Left ventricle myocardium inferior (tissue), 1 donor: Measurements from ENCODE around the gene CEP97. TPM values are rescaled to one million over a fixed set of nuclear protein-coding genes. Genes with fewer than 3 reads are reported as not detected.

Source experiments
- DNase-seq: peaks from one replicate; pipeline ENCODE4 v3.0.0-alpha.2; 2020
- H3K27ac ChIP-seq: fragments of 200-600 bp; replicated peaks from 2 replicates; pipeline ENCODE4 v1.8.0; 2021
- H3K27me3 ChIP-seq: fragments of 200-600 bp; 2 replicates; pipeline ENCODE4 v1.8.0; 2021; ENCODE audit warnings: low read depth
- H3K36me3 ChIP-seq: fragments of 200-600 bp; 2 replicates; pipeline ENCODE4 v1.8.0; 2021
- H3K4me1 ChIP-seq: fragments of 200-600 bp; 2 replicates; pipeline ENCODE4 v1.8.0; 2021
- H3K4me3 ChIP-seq: fragments of 200-600 bp; 2 replicates; pipeline ENCODE4 v1.8.0; 2021; ENCODE audit warnings: mild to moderate bottlenecking, moderate library complexity
- H3K9me3 ChIP-seq: fragments of 200-600 bp; replicated peaks from 2 replicates; pipeline ENCODE4 v1.8.0; 2021
- intact Hi-C: fragments of 100-400 bp; cut with micrococcal nuclease; formaldehyde crosslinking; loops from one replicate; pipeline ENCODE4 v1.11.0; 2022
- total RNA-seq: library from RNA; stranded (reverse); fragmentation: NEBNext Ultra II Directional; extraction: Animal tissue kit (Norgen Biotek cat#: 25700); gene quantifications from one replicate; pipeline ENCODE4 v1.2.1, GENCODE V29; 2021
- TF ChIP-seq, protein P1 (sequence below): fragments of 200-600 bp; IDR thresholded peaks from 2 replicates; pipeline ENCODE4 v1.8.0; 2021; ENCODE audit warnings: antibody characterized with exemption, mild to moderate bottlenecking, borderline replicate concordance
- donor health status: DM: no; HTN: yes; CAD: no; lungs with severe emphysema.

CEP97 gene
- total RNA-seq, 1 donor from 2014 or later: 5.9 TPM

DNA sequence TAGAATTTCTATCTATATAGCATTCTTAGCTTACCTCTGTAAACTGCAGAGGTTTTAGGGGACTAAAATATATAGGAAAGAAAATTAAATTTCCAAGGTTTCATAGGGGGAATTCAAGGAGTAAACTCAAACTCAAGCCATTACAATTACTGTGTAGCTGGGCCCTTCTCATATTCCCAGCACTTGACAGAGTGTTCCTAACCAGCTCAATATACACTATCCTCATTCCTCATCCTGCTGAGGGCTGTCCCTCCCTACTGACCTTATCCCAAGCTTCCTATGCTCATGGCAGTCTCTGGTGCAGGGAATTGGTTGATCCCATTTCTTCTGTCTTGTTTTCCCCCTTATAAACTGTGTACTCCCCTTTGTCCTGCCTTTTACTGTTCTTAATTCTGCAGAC, 88.5 kb downstream of the CEP97 start:
- Histone ChIP-seq H3K36me3 (peaks cover 18% of the 10 kb centered on the region), H3K4me1 (peaks cover 45% of the 10 kb centered on the region), H3K27me3 (no peaks in the 10 kb centered on the region), H3K27ac (no peak overlapping the region), H3K9me3 (no peaks in the 10 kb centered on the region), H3K4me3 (no peak overlapping the region)
- TF ChIP-seq, protein P1, sequence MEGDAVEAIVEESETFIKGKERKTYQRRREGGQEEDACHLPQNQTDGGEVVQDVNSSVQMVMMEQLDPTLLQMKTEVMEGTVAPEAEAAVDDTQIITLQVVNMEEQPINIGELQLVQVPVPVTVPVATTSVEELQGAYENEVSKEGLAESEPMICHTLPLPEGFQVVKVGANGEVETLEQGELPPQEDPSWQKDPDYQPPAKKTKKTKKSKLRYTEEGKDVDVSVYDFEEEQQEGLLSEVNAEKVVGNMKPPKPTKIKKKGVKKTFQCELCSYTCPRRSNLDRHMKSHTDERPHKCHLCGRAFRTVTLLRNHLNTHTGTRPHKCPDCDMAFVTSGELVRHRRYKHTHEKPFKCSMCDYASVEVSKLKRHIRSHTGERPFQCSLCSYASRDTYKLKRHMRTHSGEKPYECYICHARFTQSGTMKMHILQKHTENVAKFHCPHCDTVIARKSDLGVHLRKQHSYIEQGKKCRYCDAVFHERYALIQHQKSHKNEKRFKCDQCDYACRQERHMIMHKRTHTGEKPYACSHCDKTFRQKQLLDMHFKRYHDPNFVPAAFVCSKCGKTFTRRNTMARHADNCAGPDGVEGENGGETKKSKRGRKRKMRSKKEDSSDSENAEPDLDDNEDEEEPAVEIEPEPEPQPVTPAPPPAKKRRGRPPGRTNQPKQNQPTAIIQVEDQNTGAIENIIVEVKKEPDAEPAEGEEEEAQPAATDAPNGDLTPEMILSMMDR: no peak
- DNase-seq: no peak
- intact Hi-C loops: no loop called here

DNA sequence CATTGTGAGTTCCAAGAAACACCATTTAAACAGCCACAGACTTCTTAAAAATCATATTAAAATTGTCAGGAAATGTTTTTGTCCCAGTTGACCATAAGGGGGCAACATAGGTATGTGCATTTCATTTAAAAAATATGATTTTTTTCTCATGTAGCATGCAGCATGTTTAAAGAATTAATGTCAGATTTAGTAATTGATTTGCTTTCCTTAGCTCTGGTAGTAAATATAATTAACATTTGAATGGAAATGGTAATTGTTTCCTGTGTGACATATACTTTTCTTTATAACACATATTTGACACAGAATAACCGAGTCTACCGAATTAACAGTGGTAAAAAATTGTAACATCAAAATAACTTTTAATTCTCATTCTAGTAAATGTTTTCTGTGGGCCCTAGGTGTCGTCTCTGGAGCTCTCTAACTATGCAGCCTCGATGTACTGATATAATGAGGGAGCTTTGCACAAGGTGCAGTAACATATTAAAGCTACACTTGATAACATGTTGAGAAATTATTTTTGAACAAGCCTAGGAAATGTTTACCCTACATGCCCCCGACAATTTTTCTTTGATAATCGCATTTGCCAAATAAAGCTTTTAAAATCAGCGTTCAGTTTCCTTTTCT, 89.5 kb downstream of the CEP97 start:
- Histone ChIP-seq H3K36me3 (peaks cover 19% of the 10 kb centered on the region), H3K27ac (peak overlapping the region; percentile 73), H3K4me1 (peaks cover 45% of the 10 kb centered on the region), H3K27me3 (no peaks in the 10 kb centered on the region), H3K9me3 (no peaks in the 10 kb centered on the region), H3K4me3 (no peak overlapping the region)
- TF ChIP-seq, protein P1: peak; percentile 67
- intact Hi-C loops: no loop called here
- no peak for DNase-seq

DNA sequence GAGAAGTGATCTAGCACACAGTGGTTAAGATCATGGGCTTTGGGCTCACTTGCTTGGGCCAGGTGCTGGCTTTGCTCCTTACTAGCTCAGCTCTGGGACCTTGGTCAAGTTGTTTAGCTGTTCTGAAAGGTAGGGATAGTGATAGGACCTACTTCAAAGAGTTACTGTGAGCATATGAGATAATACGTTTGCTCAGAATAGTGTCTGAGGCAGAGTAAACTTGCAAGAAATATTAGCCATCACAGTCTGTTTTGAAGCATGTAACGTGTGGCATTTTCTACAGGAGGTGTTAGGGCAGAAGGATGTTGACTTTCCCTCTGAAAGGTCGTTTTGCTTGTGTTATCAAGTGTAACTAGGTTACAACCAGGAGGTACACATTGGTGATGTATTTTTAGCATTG, 90.4 kb downstream of the CEP97 start:
- no peaks in the 10 kb centered on the region for H3K9me3 ChIP-seq
- no peaks in the 10 kb centered on the region for H3K27me3 ChIP-seq
- DNase-seq: no peak
- no peak overlapping the region for H3K4me3 ChIP-seq
- intact Hi-C loops: loop anchor here (5.0 kb wide), 1 partner anchor 137 kb away; no protein-coding TSS in a partner anchor
- H3K36me3 ChIP-seq: peaks cover 28% of the 10 kb centered on the region
- TF ChIP-seq, protein P1: no peak
- peak overlapping the region; percentile 73 for H3K27ac ChIP-seq
- H3K4me1 ChIP-seq: peaks cover 37% of the 10 kb centered on the region

DNA sequence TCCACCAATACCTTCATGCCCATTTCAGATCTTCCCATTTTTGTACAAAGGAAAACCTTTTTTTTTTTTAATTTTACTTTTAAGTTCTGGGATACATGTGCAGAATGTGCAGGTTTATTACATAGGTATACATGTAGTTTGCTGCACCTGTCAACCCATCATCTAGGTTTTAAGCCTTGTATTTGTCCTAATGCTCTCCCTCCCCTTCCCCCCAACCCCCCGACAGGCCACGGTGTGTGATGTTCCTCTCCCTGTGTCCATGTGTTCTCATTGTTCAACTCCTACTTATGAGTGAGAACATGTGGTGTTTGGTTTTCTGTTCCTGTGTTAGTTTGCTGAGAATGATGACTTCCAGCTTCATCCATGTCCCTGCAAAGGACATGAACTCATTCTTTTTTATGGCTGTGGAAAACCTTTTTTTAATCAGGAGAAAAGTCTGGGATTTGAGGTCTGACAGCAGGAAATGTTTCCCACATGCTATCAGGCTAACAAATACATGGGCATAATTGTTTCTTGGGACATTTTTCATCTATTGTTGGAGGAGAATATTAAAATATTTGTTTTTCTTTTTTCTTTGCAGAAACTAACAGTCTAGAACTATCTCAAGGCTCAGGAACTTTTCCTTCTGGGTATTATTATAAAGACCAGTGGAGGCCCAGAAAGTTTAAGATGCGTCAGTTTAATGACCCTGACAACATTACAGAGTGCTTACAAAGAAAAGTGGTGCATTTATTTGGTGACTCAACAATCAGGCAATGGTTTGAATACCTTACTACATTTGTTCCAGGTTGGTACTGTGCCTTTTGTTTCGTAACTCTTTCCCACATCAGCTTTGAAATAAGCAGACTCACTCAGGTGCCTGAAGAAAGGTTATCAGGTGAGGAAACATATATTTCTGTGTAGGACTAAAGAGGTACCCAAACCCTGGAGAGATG, 92.1 kb downstream of the CEP97 start:
- TF ChIP-seq, protein P1: no peak
- Histone ChIP-seq H3K4me1 (peaks cover 26% of the 10 kb centered on the region), H3K27me3 (no peaks in the 10 kb centered on the region), H3K9me3 (no peaks in the 10 kb centered on the region), H3K4me3 (no peak overlapping the region), H3K27ac (peak overlapping the region; percentile 73), H3K36me3 (peaks cover 44% of the 10 kb centered on the region)
- intact Hi-C loops: loop anchor here (5.0 kb wide), 1 partner anchor 136 kb away; no protein-coding TSS in a partner anchor
- no peak for DNase-seq

DNA sequence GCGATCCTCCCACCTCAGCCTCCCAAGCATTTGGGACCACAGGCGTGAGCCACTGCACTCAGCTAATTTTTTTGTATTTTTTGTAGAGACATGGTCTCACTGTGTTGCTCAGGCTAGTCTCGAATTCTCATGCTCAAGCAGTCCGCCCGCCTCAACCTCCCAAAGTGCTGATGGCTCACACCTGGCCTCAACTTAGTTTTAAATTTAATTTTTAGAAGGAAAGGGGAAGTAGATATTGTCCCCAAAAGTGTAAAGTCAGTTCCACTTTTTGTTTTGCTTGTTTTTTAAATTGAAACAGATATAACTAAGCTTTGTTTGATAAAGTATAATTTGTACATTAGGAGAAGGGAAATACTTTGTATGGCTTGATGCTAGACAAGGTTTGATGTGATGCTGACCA, 93.6 kb downstream of the CEP97 start:
- Histone ChIP-seq H3K4me1 (peaks cover 26% of the 10 kb centered on the region), H3K9me3 (no peaks in the 10 kb centered on the region), H3K4me3 (no peak overlapping the region), H3K36me3 (peaks cover 58% of the 10 kb centered on the region), H3K27ac (no peak overlapping the region), H3K27me3 (no peaks in the 10 kb centered on the region)
- TF ChIP-seq, protein P1: no peak
- intact Hi-C loops: loop anchor here (5.0 kb wide), 1 partner anchor 134 kb away; no protein-coding TSS in a partner anchor
- DNase-seq: no peak
